Loucy (cell line): Measurements from ENCODE around the gene PHKG1.
"Not testable (repeated sequence)": the region's sequence is repeated elsewhere in the genome, so short reads cannot be mapped to it uniquely, and the experiment has no call there.

Experiments used
- CTCF ChIP-seq: fragments of 200-600 bp; sonication (generic); conservative IDR thresholded peaks from 2 replicates; pipeline ENCODE4 v1.5.1; 2014; ENCODE audit warnings: mild to moderate bottlenecking, antibody characterized with exemption, low read length
- EZH2phosphoT487 ChIP-seq: fragments of 200-600 bp; IDR thresholded peaks from 2 replicates; pipeline ENCODE4 v1.6.1; 2018; ENCODE audit warnings: antibody characterized with exemption, mild to moderate bottlenecking, moderate library complexity, borderline replicate concordance

- TF ChIP-seq CTCF, EZH2phosphoT487: not testable (repeated sequence)
Measured at GRCh38 chr7:56031556-56031955, 61.2 kb downstream of the PHKG1 start.
